Measurements from ENCODE around the gene ITIH3. TPM values are rescaled to one million over a fixed set of nuclear protein-coding genes. Genes with fewer than 3 reads are reported as not detected.

Gene ITIH3
- total RNA-seq, 1 donor from 2014 or later = not detected

DNA sequence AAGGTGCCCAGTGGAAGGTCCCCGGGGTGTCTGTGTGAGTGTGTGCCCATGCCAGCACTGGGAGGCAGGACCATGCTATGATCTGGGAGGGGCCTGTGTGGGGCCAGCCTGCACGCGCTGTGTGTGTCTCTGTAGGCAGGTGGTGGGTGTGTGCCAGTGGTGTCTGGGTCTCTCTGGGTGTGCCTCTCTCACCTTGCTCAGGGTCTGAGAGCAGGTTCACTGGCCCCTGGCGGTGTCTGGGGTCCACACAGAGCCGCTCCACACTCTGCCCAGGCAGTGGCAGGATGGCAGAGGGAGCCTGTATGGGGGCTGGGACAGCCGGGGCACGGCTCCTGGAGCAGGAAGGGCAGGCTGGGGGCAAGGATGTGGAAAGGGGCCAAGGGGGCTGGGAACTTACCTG lies 23.3 kb downstream of the ITIH3 start:
- TF ChIP-seq, protein P1, sequence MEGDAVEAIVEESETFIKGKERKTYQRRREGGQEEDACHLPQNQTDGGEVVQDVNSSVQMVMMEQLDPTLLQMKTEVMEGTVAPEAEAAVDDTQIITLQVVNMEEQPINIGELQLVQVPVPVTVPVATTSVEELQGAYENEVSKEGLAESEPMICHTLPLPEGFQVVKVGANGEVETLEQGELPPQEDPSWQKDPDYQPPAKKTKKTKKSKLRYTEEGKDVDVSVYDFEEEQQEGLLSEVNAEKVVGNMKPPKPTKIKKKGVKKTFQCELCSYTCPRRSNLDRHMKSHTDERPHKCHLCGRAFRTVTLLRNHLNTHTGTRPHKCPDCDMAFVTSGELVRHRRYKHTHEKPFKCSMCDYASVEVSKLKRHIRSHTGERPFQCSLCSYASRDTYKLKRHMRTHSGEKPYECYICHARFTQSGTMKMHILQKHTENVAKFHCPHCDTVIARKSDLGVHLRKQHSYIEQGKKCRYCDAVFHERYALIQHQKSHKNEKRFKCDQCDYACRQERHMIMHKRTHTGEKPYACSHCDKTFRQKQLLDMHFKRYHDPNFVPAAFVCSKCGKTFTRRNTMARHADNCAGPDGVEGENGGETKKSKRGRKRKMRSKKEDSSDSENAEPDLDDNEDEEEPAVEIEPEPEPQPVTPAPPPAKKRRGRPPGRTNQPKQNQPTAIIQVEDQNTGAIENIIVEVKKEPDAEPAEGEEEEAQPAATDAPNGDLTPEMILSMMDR (IDR thresholded peaks at IDR 0.05; ENCODE audit: unreplicated experiment) = no peak
- Mint-ChIP-seq H3K9me3 (ENCODE audit: unreplicated experiment) (no peaks in the 10 kb centered on the region), H3K27ac (ENCODE audit: unreplicated experiment) (no peak overlapping the region), H3K36me3 (ENCODE audit: low read depth, unreplicated experiment) (no peaks in the 10 kb centered on the region), H3K4me1 (ENCODE audit: unreplicated experiment) (peaks cover 4% of the 10 kb centered on the region), H3K27me3 (ENCODE audit: unreplicated experiment) (peaks cover 5% of the 10 kb centered on the region), H3K4me3 (ENCODE audit: unreplicated experiment) (no peak overlapping the region)
- DNase-seq (ENCODE audit: low spot score) = no peak

DNA sequence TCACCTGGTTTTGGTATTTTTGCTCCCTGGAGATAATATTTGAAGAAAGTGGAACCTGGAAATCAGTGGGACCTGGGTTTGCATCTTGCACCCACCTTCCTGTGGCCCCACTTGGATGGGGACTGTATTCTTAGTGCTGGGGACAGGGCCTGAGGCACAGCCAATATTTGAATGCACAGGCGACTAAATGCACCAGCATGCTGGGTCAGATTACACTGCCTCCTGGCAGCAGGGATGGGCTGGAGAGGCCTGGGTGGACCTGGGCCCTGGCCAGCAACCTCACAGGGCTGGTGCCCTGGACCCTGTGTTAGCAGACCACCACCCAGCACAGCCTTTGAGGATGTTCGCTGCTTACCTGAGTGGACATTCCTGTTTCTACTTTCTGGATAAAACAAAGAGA lies 25.3 kb downstream of the ITIH3 start:
- peaks cover 4% of the 10 kb centered on the region for H3K4me1 Mint-ChIP-seq (ENCODE audit: unreplicated experiment)
- H3K27me3 Mint-ChIP-seq (ENCODE audit: unreplicated experiment) = peaks cover 5% of the 10 kb centered on the region
- peaks cover 2% of the 10 kb centered on the region for H3K36me3 Mint-ChIP-seq (ENCODE audit: low read depth, unreplicated experiment)
- no peak overlapping the region for H3K4me3 Mint-ChIP-seq (ENCODE audit: unreplicated experiment)
- TF ChIP-seq, protein P1 (IDR thresholded peaks at IDR 0.05; ENCODE audit: unreplicated experiment) = no peak
- no peak overlapping the region for H3K27ac Mint-ChIP-seq (ENCODE audit: unreplicated experiment)
- H3K9me3 Mint-ChIP-seq (ENCODE audit: unreplicated experiment) = no peaks in the 10 kb centered on the region
- no peak for DNase-seq (ENCODE audit: low spot score)

DNA sequence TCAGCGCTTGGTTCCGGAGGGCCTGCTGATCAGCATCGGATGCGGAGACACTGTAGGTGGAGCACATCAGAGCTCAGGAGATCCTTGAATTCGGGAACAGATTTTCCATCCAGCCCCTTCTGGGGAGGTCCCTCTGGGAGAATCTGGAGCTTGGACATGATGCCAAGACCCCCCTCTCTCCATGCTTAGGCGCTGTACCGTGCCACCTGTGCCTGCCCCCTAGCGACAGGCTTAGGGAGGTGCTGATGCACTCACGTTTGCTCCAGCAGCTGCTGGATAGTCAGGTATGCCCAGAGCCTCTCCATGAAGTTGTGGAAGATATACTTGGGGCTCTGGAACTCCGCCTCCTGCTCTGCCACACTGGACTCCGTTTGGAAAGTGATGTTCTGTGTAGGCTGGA lies 26.1 kb downstream of the ITIH3 start:
- H3K9me3 Mint-ChIP-seq (ENCODE audit: unreplicated experiment) = no peaks in the 10 kb centered on the region
- peaks cover 5% of the 10 kb centered on the region for H3K27me3 Mint-ChIP-seq (ENCODE audit: unreplicated experiment)
- H3K36me3 Mint-ChIP-seq (ENCODE audit: low read depth, unreplicated experiment) = peaks cover 4% of the 10 kb centered on the region
- TF ChIP-seq, protein P1 (IDR thresholded peaks at IDR 0.05; ENCODE audit: unreplicated experiment) = peak; percentile 73
- no peak overlapping the region for H3K27ac Mint-ChIP-seq (ENCODE audit: unreplicated experiment)
- peaks cover 4% of the 10 kb centered on the region for H3K4me1 Mint-ChIP-seq (ENCODE audit: unreplicated experiment)
- no peak overlapping the region for H3K4me3 Mint-ChIP-seq (ENCODE audit: unreplicated experiment)
- peak; percentile 58 for DNase-seq (ENCODE audit: low spot score)

- peaks cover 4% of the 10 kb centered on the region for H3K4me1 Mint-ChIP-seq (ENCODE audit: unreplicated experiment)
- no peak overlapping the region for H3K27ac Mint-ChIP-seq (ENCODE audit: unreplicated experiment)
- H3K9me3 Mint-ChIP-seq (ENCODE audit: unreplicated experiment) = no peaks in the 10 kb centered on the region
- TF ChIP-seq, protein P1 (IDR thresholded peaks at IDR 0.05; ENCODE audit: unreplicated experiment) = no peak
- H3K36me3 Mint-ChIP-seq (ENCODE audit: low read depth, unreplicated experiment) = peaks cover 4% of the 10 kb centered on the region
- peaks cover 5% of the 10 kb centered on the region for H3K27me3 Mint-ChIP-seq (ENCODE audit: unreplicated experiment)
- no peak overlapping the region for H3K4me3 Mint-ChIP-seq (ENCODE audit: unreplicated experiment)
- DNase-seq (ENCODE audit: low spot score) = no peak
Observed at GRCh38 chr3:52822363-52822762, 27.8 kb downstream of the ITIH3 start.

GRCh38 chr3:52824037-52824436 lies 29.4 kb downstream of the ITIH3 start:
- Mint-ChIP-seq H3K9me3 (ENCODE audit: unreplicated experiment) (no peaks in the 10 kb centered on the region), H3K4me3 (ENCODE audit: unreplicated experiment) (no peak overlapping the region), H3K27ac (ENCODE audit: unreplicated experiment) (no peak overlapping the region), H3K4me1 (ENCODE audit: unreplicated experiment) (no peaks in the 10 kb centered on the region), H3K36me3 (ENCODE audit: low read depth, unreplicated experiment) (peaks cover 4% of the 10 kb centered on the region), H3K27me3 (ENCODE audit: unreplicated experiment) (peaks cover 5% of the 10 kb centered on the region)
- no peak for DNase-seq (ENCODE audit: low spot score)
- TF ChIP-seq, protein P1 (IDR thresholded peaks at IDR 0.05; ENCODE audit: unreplicated experiment) = no peak

All from endothelial cell (in vitro differentiated cells).